GM15510 (cell line): ENCODE measurements around the gene PRR14.

Source experiments
- POLR2A ChIP-seq: IDR thresholded peaks from 3 replicates; pipeline ENCODE4 v1.6.1; 2011; ENCODE audit warnings: borderline replicate concordance; ENCODE audit not compliant: insufficient read length; ENCODE audit errors: extremely low read depth

The PRR14 gene

GRCh38 chr16:30651124-30652004 is 604 bp downstream of the PRR14 start:
- TF ChIP-seq POLR2A = peak; percentile 58

- no peak for TF ChIP-seq POLR2A
Observed at GRCh38 chr16:30652005-30652296, 1.2 kb downstream of the PRR14 start.

GRCh38 chr16:30652718-30653117 is 2.0 kb downstream of the PRR14 start:
- TF ChIP-seq POLR2A = no peak

- TF ChIP-seq POLR2A = no peak
Observed at GRCh38 chr16:30654856-30655255, 4.1 kb downstream of the PRR14 start.

- no peak for TF ChIP-seq POLR2A
Observed at GRCh38 chr16:30655815-30656347, 5.1 kb downstream of the PRR14 start.

- TF ChIP-seq POLR2A = no peak
Observed at GRCh38 chr16:30656388-30656787, 5.6 kb downstream of the PRR14 start.

GRCh38 chr16:30656974-30657865 is 6.5 kb downstream of the PRR14 start:
- no peak for TF ChIP-seq POLR2A

- peak; percentile 73 for TF ChIP-seq POLR2A
Observed at GRCh38 chr16:30657866-30658730, 7.3 kb downstream of the PRR14 start, which contains the start of gene FBRS. Gene FBRS (plus strand): TSS chr16:30658431. CDS start chr16:30659519, 1,088 bp downstream.

GRCh38 chr16:30658731-30659506 is 8.2 kb downstream of the PRR14 start:
- no peak for TF ChIP-seq POLR2A

GRCh38 chr16:30659507-30660423 is 9.0 kb downstream of the PRR14 start:
- peak; percentile 12 for TF ChIP-seq POLR2A

GRCh38 chr16:30660424-30661261 is 9.9 kb downstream of the PRR14 start:
- no peak for TF ChIP-seq POLR2A

GRCh38 chr16:30662449-30662848 is 11.7 kb downstream of the PRR14 start:
- no peak for TF ChIP-seq POLR2A
